ENCODE results near the gene EBPL.
"Not testable (repeated sequence)": the region's sequence is repeated elsewhere in the genome, so short reads cannot be mapped to it uniquely, and the experiment has no call there.

Gene EBPL

GRCh38 chr13:49690995-49691784 lies at the start of gene EBPL:
Gene EBPL (minus strand): TSS chr13:49691486. CDS start chr13:49691424, 62 bp downstream.
- DNase-seq = peak; percentile 91

GRCh38 chr13:49740870-49741269 lies 49.6 kb upstream of the EBPL start:
- no peak for DNase-seq

- DNase-seq = no peak
Observed at GRCh38 chr13:49739498-49740187, 48.4 kb upstream of the EBPL start.

GRCh38 chr13:49733181-49733951 lies 42.1 kb upstream of the EBPL start:
- no peak for DNase-seq

- DNase-seq = no peak
Observed at GRCh38 chr13:49731766-49732165, 40.5 kb upstream of the EBPL start.

GRCh38 chr13:49716615-49717014 lies 25.3 kb upstream of the EBPL start:
- DNase-seq = no peak

GRCh38 chr13:49714757-49715156 lies 23.5 kb upstream of the EBPL start:
- DNase-seq = no peak

- no peak for DNase-seq
Observed at GRCh38 chr13:49711218-49711863, 20.1 kb upstream of the EBPL start.

GRCh38 chr13:49704264-49704663 lies 13.0 kb upstream of the EBPL start:
- DNase-seq = not testable (repeated sequence)

GRCh38 chr13:49701491-49701890 lies 10.2 kb upstream of the EBPL start:
- no peak for DNase-seq

- DNase-seq = no peak
Observed at GRCh38 chr13:49697468-49697867, 6.2 kb upstream of the EBPL start.

- no peak for DNase-seq
Observed at GRCh38 chr13:49694446-49694845, 3.2 kb upstream of the EBPL start.

GRCh38 chr13:49693877-49694276 lies 2.6 kb upstream of the EBPL start:
- DNase-seq = no peak

- DNase-seq = no peak
Observed at GRCh38 chr13:49693191-49693733, 2.0 kb upstream of the EBPL start.

GRCh38 chr13:49690133-49690994 lies 922 bp downstream of the EBPL start:
- DNase-seq = no peak

GRCh38 chr13:49683489-49683888 lies 7.8 kb downstream of the EBPL start:
- DNase-seq = no peak

GRCh38 chr13:49681842-49682435 lies 9.3 kb downstream of the EBPL start:
- DNase-seq = no peak

GRCh38 chr13:49679246-49679645 lies 12.0 kb downstream of the EBPL start:
- no peak for DNase-seq

GRCh38 chr13:49678191-49678914 lies 12.9 kb downstream of the EBPL start:
- no peak for DNase-seq

GRCh38 chr13:49676581-49677298 lies 14.5 kb downstream of the EBPL start:
- DNase-seq = no peak
